HFFc6 (cell line): ENCODE results near the gene ACSF2. TPM values are rescaled to one million over a fixed set of nuclear protein-coding genes. Genes with fewer than 3 reads are reported as not detected.

Source experiments
- DNase-seq: peaks from one replicate; pipeline ENCODE4 v3.0.0-alpha.2; 2018
- H3K27ac Mint-ChIP-seq: 2 replicates; pipeline ENCODE4 v1.8.0; 2020; ENCODE audit warnings: mild to moderate bottlenecking, mixed read lengths
- H3K27me3 Mint-ChIP-seq: 2 replicates; pipeline ENCODE4 v1.8.0; 2021; ENCODE audit warnings: mild to moderate bottlenecking, moderate library complexity, mixed read lengths; ENCODE audit not compliant: insufficient read depth
- H3K36me3 Mint-ChIP-seq: 2 replicates; pipeline ENCODE4 v1.8.0; 2021; ENCODE audit warnings: low read depth, mixed read lengths
- H3K4me1 Mint-ChIP-seq: 2 replicates; pipeline ENCODE4 v1.8.0; 2020; ENCODE audit warnings: low read depth, mixed read lengths
- H3K4me3 Mint-ChIP-seq: 2 replicates; pipeline ENCODE4 v1.8.0; 2020; ENCODE audit warnings: mild to moderate bottlenecking, moderate library complexity, mixed read lengths
- H3K9me3 Mint-ChIP-seq: 2 replicates; pipeline ENCODE4 v1.8.0; 2020; ENCODE audit warnings: mild to moderate bottlenecking, mixed read lengths
- CTCF ChIP-seq: fragments of 200-600 bp; sonication (generic); IDR thresholded peaks from 2 replicates; pipeline ENCODE4 v1.5.0; 2021; ENCODE audit warnings: antibody characterized with exemption, mild to moderate bottlenecking
- long read RNA-seq: library from polyadenylated mRNA; unstranded; transcript quantifications from one replicate; pipeline ENCODE4 v2.0.0, GENCODE V29; 2019
- total RNA-seq, 6 experiments: library from RNA; stranded (reverse); fragmentation: NEBNext Ultra II Directional; extraction: Animal tissue kit (Norgen Biotek cat#: 25700); gene quantifications; 2 replicates in 1 of 6; 3 replicates in 5 of 6; pipeline ENCODE4 v1.2.3, GENCODE V29; 2021

Gene ACSF2
- 10 to 100 TPM; 15.3 to 23.3 (median 17.5) TPM for total RNA-seq
- long read RNA-seq, transcript ACSF2-201 (16 exons, 2,235 nt), result major isoform, 9 of 19 reads
- long read RNA-seq, partial matches to known transcripts, result 3 of 19 reads
- long read RNA-seq, other reads (novel, unspliced or antisense), result 4 of 19 reads

- no peaks in the 10 kb centered on the region for H3K9me3 Mint-ChIP-seq
- peaks cover 8% of the 10 kb centered on the region; the same call in 1 of the 2 replicates for H3K36me3 Mint-ChIP-seq
- peaks cover 56% of the 10 kb centered on the region for H3K4me1 Mint-ChIP-seq
- DNase-seq, result peak; percentile 38
- no peaks in the 10 kb centered on the region for H3K27me3 Mint-ChIP-seq
- no peak for TF ChIP-seq CTCF
- H3K27ac Mint-ChIP-seq, result peak within 1 kb of the TSS; percentile 90
- H3K4me3 Mint-ChIP-seq, result peak within 1 kb of the TSS; percentile 88
These were observed at the start of gene ACSF2 for GRCh38 chr17:50425682-50426471. TSS of gene ACSF2 (plus strand) at chr17:50426218. CDS start at chr17:50426262, 44 bp downstream.

- Mint-ChIP-seq H3K36me3 (peaks cover 15% of the 10 kb centered on the region; the same call in 1 of the 2 replicates), H3K27ac (0 out of 2 replicates have a peak overlapping the region, but pooled peaks have one; percentile 9), H3K4me3 (no peak overlapping the region), H3K27me3 (no peaks in the 10 kb centered on the region; the same call in none of the 2 replicates), H3K4me1 (peaks cover 18% of the 10 kb centered on the region), H3K9me3 (no peaks in the 10 kb centered on the region)
- no peak for DNase-seq
- no peak for TF ChIP-seq CTCF
These were observed 46.5 kb upstream of the ACSF2 start for GRCh38 chr17:50379351-50380132.

GRCh38 chr17:50380369-50381259 lies 45.4 kb upstream of the ACSF2 start:
- H3K4me1 Mint-ChIP-seq, result peaks cover 18% of the 10 kb centered on the region
- H3K36me3 Mint-ChIP-seq, result peaks cover 24% of the 10 kb centered on the region
- H3K4me3 Mint-ChIP-seq, result no peak overlapping the region
- DNase-seq, result no peak
- TF ChIP-seq CTCF, result peak; percentile 50; the same call in 1 of the 2 replicates
- no peaks in the 10 kb centered on the region for H3K9me3 Mint-ChIP-seq
- H3K27me3 Mint-ChIP-seq, result no peaks in the 10 kb centered on the region; the same call in none of the 2 replicates
- peak overlapping the region; percentile 9; the same call in 1 of the 2 replicates for H3K27ac Mint-ChIP-seq

GRCh38 chr17:50381260-50381815 lies 44.7 kb upstream of the ACSF2 start:
- peaks cover 26% of the 10 kb centered on the region for H3K36me3 Mint-ChIP-seq
- no peak for DNase-seq
- H3K27me3 Mint-ChIP-seq, result no peaks in the 10 kb centered on the region; the same call in none of the 2 replicates
- no peak for TF ChIP-seq CTCF
- H3K4me3 Mint-ChIP-seq, result no peak overlapping the region
- H3K27ac Mint-ChIP-seq, result no peak overlapping the region
- peaks cover 18% of the 10 kb centered on the region for H3K4me1 Mint-ChIP-seq
- H3K9me3 Mint-ChIP-seq, result no peaks in the 10 kb centered on the region
